NCI-H2171 treated with DMSO at 0.1 percent for 48 hours (cell line): Measurements from ENCODE around the gene GPRIN1.
"Not testable (repeated sequence)": the region's sequence is repeated elsewhere in the genome, so short reads cannot be mapped to it uniquely, and the experiment has no call there.

ENCODE experiments used
- DNase-seq: peaks from one replicate; lab custom pipeline; 2025; lab: John Stamatoyannopoulos, UW

The GPRIN1 gene

DNA sequence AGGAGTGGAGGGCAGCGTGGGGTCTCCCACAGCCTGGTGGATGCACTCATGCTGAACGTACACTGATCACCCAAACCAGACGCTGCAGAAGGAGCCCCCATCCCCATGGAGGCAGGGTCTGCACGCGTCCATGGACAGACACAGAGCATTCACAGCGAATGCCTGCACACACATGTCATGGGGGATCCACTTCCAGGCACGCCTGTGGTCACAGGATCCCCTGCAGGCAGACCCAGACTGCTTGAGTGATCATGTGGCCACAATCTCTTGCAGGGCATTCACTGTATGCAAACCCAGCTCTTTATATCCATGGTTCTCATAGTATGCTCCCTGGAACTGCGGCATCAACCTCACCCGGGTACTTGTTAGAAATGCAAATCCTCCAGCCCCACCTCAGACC, 15.0 kb upstream of the GPRIN1 start:
- no peak for DNase-seq

DNA sequence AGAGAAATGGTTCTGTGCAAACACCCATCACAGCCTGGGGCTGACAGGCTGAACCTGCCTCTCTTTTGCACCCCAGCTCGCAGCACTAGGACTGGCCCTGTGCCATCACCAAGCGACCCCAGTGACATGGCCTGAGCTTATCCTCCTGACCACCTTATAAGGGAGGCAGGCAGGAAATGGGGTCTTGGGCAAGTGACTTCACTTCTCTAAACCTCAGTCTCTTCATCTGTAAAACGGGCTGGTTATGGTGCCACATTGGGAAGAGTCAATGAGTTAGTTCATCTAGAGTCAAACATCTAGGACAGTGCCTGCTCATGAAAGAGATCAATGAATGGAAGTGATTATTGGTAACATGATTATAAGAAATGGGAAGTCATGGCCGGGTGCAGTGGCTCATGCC, 14.2 kb upstream of the GPRIN1 start:
- no peak for DNase-seq

DNA sequence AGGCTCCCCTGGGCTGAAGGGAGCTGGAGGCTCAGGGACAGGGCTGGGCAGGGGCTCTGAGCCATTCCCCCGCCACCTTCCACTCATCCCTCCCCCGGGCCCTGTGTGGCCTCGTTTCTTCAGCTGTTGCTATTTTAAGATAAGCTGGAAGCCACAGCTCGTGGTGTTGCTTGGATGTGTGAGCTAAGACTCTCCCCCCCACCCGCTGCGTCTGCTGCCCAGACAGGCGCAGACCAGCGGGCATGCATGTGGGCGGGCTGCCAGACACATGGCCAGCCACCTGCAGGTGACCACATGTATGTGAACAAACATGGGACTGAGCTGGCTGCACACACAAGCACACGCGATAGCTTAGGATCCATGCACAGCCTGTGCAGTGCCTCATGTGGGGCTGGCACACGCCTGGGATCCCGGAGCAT, 11.7 kb upstream of the GPRIN1 start:
- no peak for DNase-seq

DNA sequence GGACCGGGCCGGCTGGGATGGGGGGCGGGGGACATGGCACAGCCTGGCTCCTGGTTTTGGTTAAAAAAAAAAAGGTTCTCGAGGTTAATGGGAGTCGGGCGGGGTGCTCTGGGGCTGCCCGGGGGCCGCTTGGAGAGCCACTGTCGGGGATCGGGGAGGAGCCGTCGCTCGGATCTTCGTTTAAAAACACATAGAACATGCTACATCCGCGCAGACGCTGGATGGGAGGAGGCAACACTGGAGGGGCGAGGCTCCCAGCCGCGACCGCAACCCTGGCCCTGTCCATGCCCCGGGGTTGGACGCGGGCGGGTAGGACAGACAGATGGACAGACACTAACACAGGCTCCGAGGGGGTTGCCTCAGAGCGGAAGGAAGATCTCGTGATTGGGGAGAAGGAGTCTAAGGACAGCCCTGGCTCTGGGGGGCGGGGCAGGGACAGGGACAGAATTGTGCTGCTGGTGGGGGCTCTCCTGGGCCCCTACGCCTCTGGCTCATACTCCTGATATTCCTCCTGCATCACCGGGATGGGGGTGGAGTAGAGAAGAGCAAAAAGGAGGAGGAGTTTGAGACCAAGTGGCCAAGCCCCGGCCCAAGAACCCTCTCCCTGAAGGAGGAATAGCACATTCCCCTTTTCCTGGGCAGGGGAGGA, 10.5 kb upstream of the GPRIN1 start:
- DNase-seq, result no peak

DNA sequence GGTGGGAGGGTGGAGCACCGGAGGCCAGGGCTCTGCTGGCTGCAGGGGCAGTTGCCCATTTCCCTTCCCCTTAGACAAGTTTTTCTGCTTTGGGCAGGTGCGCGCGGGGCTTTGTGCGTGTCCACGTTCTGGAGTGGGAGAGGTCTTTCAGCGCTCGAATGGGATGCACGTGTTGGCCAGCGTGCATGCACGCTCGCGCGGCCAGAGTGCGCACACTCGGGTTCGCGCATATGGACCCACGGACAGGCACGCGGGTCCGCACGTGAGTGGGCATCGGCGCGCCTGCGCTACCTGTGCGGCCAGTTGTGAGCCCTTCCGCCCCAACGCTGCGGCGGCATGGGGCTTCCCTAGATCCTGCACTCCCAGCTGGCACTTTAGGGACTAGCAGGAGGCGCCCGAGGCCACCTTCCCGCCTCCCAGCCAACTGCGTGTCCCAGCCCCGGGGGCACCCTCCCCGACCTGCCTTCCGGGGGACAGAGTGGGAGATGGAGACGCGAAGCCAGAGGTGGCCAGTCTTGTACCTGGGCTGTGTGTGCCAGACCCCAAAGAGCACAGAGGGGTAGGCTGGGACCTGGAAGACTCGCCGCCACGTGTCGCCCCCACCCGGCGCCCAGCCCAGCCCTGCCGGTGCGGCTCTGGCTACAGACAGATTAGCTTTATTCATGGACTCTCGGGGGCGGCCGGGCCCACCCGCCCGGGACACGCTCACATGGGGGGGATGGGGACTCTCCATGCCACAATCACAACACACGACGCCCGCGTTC, 9.8 kb upstream of the GPRIN1 start:
- no peak for DNase-seq

DNA sequence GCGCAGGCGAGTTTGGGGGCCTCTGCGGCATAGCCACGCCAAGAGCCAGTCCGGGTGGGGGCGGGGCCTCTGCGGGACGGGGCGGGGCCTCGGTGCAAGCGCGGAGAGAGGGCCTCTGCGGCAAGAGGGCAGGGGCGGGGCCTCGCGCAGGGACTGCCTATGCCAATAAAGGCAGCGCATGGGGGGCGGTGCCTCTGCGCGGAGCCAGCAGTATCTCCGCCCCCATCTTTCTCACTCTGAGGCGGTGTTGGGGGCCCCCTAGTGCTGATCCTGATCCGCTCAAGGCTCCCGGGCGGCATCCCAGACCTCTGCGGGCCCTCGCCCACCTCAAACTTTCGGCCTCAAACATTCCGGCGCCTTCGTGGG, 9.2 kb upstream of the GPRIN1 start:
- no peak for DNase-seq

DNA sequence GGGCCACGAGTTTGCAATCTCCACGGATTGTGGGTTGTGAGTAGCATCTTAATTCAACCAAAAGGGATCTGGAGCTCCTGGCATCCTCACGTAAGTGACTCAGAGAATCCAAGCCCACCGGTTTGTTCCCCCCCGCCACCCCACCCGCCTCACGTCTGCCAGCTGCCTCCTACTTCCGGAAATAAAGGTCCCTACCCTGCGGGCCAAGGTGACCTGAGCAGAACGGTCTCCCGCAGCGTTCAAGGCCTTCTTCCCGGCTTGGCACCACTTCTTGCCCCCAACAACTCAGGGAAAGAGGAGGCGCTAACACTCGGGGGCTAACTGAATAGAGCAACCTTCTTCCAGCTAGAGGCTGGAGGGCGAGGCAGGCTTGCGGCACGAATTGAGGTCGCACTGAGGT, 8.8 kb upstream of the GPRIN1 start:
- DNase-seq, result no peak

DNA sequence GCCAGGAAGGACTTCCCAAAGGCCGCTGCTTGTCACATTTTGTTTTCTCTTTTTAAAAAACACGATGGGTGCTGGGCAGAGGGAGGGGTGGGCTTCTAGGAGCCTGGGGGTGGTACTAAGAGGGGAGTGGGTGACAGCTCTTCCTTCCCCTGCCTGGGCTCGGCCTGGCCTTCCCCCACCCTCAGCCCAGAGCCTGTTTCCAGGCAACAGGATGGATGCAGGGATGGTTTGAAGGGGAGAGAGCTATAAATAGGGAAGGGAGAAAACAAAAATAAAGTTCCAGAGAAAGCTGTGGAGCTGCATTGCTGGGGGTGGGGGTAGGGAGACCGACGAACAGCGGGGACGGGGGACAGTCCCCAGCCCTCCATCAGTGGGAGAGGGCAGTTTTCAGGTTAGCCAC, 6.6 kb upstream of the GPRIN1 start:
- no peak for DNase-seq

DNA sequence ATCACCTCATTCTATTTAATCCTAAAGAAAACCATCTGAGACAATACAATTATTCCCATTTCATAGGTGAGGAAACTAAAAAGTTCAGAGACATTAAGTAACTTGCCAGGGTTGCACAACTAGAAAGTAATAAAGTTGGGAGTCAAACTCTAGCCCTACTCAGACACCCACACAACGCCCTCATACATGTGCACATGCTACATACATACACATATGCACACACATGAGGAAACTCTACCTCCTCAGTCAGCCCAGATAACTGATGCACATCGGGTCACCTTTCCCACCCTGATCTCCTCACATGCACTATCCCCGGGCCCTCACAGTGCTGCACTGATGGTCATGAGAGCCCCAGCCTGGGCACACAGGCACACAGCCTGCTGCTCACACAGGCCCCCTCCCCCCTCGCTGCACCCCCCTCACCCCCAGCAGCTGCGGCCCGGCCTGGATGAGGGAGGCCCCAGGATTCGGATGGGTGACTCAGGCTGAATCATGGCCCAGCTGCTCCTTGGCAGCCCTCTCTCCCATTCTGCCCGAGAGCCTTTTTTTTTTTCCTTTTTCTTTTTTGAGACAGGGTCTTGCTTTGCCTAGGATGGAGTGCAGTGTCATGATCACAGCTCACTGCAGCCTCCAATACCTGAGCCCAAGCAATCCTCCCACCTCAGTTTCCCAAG, 5.0 kb upstream of the GPRIN1 start:
- DNase-seq, result peak; percentile 65

DNA sequence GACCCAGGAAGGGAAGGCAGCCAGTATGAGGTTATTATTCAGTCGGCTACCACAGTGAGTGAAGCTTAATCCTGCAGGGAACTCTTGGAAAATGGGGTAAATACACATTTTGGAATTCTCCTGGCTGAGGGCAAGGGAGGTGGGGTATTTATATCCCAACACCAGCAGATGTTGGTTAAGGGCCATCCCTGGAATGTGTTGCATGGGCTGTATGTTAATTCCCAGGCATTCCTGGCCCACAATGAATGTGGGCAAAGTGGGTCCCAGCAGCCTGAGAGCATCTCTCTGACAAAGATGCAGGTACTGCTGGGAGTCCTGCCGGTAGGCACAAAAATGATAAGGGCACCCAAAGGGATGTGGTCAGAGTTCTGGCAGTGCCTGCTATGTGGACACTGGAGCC, 2.9 kb upstream of the GPRIN1 start:
- DNase-seq, result no peak

DNA sequence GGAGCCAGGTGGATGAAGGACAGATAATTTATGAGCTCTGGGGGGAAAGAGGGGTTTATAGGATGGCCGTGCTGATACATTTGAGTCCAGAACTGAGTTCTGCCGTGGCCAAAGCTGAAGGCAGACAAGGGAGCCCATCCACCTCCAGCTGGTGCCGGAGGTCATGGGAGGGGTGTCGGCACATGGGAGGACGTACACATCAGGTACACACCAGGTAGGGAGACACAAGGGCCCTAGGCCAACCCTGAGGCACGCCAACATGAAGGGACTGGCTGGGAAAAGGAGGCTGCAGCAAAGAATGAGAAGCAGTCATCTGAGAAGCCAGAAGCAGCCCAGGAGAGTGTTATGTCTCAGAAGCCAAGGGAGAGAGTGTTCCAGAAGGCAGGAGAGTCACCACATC, 2.1 kb upstream of the GPRIN1 start:
- no peak for DNase-seq

DNA sequence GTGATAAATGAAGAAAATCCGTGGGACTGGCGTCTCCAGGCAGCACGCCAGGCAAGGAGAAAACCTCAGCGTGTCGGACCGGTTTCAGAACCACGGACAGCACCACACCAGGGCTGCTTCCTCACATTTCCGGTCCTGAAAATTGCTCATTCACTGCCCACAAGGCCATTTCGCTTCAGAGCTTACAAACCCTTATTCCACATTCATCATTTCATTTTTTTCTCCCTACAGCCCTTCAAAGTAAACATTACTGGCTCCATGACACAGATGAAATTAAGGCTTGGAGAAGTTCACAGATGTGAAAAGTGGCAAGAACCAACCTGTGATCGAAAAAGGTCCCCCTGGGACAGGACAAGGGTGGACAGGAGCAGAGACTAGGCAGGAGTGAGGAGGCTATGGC, 1.5 kb upstream of the GPRIN1 start:
- no peak for DNase-seq

DNA sequence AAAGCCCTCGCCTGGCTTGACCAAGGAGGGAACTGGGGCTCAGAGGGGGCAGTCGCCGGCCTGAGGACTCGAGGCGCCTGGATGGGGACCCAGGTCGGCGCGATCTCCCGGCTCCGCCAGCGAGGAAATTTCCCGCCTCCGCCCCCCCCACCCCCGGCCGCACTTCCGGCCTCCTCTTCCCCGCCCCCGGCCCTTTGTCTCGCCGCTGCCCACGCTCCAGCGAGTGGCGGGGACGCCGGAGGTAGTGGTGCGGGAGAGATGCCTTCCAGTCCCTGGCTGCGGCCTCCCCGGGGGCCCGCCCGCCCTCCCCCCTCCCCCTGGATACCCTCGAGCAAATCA, 448 bp upstream of the GPRIN1 start:
- DNase-seq, result peak; percentile 28

DNA sequence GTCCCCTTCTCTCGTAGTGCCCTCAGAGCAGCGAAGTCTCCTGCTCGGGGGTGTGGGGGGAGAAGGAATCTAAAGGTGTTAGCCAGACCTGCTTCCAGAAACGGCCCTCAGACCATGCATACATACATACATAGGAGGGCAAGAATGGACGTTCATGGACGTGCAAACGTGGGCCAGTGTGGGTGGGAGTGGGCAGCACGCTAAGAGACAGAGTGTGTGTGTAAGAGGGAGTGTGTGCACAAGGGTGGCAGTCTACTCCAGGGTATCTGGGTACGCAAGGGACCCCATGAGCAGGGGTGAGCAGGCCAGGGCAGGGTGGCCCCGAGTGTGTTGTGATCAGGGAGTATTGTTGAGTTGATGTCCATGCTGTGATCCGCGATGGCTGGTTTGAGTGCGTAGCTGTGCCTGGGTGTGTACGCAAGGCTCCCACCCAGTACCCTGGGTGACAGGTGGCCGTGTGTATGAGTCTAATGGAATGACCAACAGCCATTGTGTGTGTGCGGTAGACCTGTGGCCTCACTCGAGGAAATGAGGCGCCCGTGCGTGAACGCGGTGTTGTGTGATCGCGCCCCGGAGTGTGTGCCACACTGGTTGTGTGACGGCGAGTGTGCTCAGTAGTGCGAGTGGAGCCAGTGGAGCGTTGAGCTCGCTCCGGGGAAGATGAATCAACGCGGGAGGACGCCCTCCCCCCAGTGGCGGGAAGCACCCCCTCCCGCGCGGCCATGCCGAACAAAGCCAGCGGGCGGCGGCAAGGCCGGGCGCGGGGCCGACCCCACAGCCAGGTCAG, 826 bp downstream of the GPRIN1 start:
- DNase-seq, result no peak

DNA sequence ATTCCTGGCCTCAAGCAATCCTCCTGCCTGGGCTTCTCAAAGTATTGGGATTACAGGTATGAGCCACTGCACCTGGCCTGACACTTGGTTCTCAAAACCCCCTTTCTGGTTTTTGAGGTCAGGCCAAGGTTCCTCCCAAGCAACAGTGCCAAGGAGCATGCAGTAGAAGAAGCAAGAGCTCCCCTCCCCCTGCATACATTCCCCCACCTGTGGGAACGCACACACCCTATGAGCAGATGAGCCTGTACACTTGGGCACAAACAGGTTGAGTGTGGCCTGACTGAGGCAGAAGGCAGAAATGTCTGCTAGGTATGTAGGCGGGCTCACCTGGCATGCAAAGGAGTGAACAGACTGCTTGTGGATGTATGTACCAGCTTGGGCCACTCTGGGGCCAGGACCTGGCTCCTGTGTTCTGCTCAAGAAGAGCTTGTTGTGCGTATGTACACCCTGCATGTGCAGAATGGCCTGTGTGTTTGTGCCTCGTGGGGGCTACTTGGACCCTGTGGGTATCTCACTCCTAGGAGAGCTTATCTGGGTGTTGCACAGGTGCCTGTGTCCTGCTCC, 1.7 kb downstream of the GPRIN1 start:
- no peak for DNase-seq

DNA sequence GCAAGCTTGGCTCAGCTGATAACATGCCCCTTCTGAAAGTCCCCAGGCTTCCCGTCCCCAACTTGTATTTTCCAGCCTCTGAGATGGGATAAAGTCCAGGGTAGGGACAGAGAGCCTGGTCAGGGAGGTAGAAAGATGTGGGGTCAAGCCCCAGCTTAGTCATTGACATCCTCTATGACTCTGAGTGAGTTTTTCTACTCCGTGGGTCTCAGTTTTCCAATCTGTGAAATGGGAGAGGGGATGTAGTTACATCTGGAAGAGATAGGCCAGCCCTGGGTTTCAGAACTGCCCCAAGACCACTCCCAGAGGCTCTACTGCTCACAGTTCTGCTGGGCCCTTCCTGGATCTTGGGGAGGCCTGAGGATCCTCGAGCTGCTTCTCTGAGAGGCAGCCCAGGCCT, 3.1 kb downstream of the GPRIN1 start:
- DNase-seq, result no peak

DNA sequence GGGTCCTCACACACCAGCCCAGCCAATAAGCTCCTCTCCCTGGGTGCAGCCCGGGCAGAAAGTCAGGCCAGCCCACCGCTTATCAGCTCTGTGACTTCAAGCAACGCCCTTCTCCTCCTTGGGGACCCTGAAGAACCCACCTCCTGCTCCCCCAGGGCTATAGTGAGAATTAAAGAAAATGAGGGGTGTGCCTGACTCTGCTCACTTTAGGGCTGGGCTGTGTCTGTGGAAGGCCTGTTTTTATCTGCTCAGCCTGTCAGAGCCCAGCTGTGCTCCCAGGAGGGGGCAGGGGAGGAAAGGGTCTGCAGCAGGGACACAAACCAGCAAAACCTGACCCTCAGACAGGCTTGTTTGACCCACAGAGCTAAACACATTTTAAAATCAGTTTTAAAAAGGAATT, 3.9 kb downstream of the GPRIN1 start:
- no peak for DNase-seq

DNA sequence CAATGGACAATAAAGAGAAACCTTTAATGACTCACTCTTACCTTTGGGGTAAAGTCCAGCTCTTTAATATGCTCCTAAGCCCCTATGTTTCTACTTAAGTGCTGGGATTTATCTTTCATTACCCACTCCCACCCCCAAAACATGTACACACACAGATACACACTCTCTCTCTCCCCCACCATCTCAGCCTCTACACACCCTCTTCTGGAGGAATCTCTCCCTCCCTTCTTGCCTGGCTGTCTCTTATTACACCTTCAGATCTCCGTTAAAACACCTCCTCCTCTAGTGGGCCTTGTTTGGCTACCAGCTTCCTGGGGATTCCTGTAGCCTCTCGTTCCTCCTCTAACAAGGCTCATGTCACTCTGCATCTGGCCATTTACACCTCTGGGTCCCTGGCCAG, 6.9 kb downstream of the GPRIN1 start:
- DNase-seq, result no peak

DNA sequence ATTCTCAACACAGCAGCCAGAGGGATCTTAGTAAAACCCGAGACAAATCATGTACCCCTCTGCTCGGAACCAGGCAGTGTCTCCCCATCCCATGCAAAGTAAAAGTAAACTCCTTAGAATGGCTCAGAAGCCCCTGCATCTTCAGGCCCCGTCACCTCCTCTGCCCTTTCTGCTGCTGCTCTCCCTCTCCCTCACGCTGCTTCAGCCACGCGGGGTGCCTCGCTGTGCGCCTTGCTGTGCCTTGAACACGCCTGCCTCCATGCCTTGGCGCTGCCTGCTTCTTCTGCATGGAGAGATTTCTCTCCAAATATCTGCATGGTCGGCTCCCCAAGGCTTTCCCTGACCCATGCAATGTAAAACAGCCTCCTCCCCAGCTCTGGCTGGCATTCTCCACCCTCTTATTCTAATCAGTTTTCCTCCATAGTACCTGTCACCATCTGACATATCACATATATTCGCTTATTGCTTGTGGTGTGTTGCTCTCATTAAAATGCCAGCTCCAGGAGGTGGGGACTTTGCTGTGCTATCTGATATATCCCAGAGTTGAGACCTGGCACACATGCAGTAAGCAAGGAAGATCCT, 8.0 kb downstream of the GPRIN1 start:
- peak; percentile 59 for DNase-seq

DNA sequence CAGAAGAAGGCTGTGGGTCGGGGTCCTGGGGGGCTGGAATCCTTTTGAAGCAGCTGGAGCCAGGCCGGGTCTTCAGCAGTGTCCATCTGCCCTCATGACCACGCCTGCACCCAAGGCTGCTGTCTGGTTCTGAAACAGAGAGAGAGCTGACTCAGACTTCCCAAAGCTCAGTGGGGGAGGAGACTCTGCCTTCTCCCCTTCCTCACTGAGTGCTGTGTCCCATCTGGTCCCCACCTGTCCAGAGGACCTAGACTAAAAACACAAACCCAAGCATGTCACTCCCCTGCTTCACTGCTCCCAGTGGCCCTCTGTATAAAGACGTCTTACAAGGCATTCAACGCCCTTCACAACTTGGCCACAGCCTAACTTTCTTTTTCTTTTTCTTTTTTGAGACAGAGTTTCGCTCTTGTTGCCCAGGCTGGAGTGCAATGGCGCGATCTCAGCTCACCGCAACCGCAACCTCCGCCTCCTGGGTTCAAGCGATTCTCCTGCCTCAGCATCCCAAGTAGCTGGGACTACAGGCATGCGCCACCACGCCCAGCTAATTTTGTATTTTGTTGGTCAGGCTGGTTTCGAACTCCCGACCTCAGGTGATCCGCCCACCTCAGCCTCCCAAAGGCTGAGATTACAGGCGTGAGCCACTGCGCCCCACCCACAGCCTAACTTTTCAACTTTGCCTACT, 10.1 kb downstream of the GPRIN1 start:
- not testable (repeated sequence) for DNase-seq
